Brain pericyte (primary cell): Measurements from ENCODE around the gene DGKZ.
"Not testable (repeated sequence)": the region's sequence is repeated elsewhere in the genome, so short reads cannot be mapped to it uniquely, and the experiment has no call there.

Experiments
- DNase-seq: peaks from one replicate; pipeline ENCODE4 v3.0.0-alpha.2; 2012; ENCODE audit warnings: low read depth, low spot score

DGKZ gene

DNA sequence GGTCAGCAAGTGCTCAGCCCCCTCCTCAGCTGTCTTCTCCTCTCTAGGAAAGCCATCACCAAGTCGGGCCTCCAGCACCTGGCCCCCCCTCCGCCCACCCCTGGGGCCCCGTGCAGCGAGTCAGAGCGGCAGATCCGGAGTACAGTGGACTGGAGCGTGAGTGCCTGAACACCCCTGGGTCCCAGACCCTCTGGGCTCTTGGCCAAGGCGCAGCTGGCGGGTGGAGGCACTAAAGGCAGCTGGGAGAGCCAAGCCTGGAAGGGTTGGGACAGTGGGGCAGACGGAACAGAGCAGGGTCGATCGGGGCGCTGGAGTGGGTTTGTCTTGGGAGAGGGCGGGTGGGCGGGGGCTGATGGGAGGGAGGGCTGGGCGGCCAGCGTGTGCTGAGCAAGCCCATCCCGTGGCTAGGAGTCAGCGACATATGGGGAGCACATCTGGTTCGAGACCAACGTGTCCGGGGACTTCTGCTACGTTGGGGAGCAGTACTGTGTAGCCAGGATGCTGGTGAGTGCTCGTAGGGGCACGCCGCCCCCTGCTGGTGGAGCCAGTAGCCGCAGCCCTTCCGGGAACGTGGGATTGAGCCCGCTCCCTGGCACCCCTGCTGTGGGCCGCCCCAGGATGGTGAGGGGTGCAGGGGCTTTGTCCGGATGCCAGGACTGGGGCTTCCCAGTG, 20.1 kb downstream of the DGKZ start:
- DNase-seq, result no peak

DNA sequence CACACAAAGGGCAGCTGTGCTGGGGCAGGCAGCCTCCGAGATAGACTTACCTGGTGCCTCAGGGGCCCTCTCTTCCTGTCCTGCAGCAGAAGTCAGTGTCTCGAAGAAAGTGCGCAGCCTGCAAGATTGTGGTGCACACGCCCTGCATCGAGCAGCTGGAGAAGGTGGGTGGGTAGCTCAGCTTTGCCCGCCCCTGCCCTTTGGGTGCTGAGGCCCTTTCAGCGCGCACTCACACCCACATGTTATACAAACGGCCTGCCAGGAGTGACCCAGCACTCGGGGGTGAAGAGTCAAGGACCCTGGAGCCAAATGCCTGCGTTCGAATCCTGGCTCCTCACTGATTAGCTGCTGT, 20.6 kb downstream of the DGKZ start:
- no peak for DNase-seq

DNA sequence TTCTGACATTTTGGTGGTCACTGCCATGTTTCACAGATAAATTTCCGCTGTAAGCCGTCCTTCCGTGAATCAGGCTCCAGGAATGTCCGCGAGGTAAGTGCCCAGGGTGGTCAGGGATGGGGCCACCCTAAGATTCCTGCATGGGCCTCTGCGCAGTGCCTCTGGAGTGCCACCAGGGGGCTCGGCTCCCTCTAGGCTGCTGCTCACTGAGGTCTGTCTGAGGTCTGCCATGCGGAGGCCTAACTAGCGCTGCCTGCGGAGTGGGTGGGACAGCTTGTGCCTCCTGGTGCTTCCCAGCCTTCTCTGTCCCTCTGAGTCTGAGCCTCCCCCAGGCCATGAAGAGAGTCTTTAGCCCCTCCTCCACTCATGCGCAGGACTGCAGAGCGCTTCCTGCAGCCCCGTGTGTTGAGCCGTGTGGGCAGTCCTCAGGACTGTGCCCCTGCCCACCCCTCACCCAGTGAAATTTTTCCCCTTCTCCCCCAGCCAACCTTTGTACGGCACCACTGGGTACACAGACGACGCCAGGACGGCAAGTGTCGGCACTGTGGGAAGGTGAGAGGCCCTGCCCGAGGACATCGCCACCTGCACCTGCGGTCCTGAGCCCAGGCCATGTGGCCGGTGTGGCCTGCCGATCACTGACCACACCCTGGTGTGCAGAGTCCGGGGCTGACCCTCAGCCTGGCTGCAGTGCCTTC, 22.3 kb downstream of the DGKZ start:
- DNase-seq, result no peak

DNA sequence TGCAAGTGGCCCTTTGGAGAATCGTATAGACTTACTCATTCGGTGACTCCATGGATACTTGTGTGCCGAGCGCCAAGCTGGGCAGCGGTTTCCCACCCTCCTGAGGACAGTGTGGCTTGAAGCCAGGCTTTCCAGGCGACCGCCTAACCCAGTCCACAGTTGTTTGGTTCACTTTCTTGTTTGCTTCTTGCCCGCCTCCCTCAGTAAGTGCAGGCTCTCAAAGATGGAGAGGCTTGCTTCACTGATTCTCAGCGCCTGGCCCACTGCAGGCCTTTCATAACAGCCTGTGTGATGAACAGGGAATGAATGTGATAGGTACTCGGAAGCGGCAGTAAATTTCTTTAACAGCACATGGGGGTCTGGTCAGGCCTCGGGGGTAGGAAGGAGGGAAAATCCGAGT, 23.0 kb downstream of the DGKZ start:
- DNase-seq, result no peak

DNA sequence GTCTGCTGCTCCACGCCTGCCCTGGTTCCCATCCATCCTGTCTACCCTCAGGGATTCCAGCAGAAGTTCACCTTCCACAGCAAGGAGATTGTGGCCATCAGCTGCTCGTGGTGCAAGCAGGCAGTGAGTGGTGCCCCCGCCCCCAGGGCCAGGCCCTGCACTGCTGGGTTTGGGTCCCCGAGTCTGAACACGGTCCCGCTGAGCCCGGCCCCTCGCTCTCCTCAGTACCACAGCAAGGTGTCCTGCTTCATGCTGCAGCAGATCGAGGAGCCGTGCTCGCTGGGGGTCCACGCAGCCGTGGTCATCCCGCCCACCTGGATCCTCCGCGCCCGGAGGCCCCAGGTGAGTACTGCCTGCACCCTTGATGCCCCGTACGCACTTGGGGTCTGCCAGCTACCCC, 24.0 kb downstream of the DGKZ start:
- not testable (repeated sequence) for DNase-seq

DNA sequence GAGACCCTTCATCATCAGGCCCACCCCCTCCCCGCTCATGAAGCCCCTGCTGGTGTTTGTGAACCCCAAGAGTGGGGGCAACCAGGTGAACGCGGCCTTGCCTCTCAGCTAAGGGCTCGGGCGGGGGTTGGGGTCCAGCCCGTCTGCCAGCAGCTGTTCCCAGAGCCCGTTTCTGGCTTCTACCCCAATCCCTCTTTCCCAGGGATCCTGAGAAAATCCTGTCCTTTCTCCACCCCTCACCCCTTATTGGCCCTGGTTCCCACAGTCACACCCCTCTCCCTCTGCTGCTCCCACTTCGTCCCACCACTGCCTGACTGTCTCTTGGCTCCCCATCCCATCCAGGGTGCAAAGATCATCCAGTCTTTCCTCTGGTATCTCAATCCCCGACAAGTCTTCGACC, 24.8 kb downstream of the DGKZ start:
- no peak for DNase-seq

DNA sequence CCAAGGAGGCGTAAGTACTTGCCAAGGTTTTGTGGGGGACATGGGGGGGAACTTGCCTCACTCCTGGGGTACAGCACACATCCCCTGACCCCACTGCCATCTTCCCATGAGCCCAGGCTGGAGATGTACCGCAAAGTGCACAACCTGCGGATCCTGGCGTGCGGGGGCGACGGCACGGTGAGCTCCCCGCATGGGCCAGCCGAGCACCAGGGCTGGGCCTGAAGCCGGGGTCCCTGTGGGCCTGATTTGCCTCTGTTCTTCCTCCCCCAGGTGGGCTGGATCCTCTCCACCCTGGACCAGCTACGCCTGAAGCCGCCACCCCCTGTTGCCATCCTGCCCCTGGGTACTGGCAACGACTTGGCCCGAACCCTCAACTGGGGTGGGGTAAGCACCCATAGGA, 25.2 kb downstream of the DGKZ start:
- DNase-seq, result not testable (repeated sequence)

DNA sequence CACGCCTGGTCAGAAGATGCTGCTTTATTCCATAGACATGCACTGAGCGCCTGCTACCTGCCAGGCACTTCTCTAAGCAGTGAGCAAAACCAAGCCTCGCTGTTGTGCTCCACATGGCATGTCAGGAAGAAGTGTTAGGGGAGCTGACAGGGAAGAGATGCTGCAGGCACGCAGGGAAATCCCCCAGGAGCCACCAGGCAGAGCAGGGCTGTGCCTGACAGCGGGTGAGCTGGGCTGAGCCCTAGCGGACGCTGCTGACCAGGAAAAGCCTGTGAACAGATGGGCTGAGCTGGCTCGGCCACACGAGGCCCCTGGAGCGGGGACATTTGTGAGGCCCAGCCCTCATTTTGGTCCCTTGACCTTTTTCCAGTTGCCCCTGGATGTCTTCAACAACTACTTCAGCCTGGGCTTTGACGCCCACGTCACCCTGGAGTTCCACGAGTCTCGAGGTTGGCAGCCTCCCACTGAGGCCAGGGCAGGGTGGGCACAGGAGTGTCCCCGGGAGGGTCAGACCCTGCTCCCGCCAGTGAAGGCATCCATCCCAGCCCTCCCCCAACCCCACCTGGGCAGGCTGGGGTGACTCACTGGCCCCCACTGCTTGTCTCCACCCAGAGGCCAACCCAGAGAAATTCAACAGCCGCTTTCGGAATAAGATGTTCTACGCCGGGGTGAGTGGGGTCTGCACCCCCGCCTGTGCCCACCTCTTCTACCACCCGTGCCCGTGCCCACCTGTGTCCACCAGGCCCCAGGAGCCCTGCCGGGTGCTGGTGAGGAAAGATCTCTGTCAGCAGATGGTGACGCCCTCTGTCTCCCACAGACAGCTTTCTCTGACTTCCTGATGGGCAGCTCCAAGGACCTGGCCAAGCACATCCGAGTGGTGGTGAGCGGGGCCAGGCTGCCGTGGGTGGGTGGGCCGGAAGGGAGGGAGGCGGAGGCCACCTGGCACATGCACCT, 26.8 kb downstream of the DGKZ start:
- no peak for DNase-seq

DNA sequence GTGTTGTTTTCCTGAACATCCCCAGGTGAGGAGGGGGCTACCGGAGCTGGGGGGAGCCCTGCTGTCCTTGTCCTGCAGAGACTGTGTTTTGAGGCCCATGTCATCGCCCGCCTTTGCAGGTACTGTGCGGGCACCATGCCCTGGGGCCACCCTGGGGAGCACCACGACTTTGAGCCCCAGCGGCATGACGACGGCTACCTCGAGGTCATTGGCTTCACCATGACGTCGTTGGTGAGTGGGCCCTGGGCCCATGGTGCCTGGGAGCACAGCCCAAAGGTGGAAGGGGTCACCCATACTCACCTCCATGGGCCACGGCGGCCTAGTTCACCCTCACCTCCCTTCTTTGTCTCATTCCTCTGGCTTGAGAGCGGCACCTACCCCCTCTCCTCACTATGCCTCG, 27.6 kb downstream of the DGKZ start:
- DNase-seq, result no peak

DNA sequence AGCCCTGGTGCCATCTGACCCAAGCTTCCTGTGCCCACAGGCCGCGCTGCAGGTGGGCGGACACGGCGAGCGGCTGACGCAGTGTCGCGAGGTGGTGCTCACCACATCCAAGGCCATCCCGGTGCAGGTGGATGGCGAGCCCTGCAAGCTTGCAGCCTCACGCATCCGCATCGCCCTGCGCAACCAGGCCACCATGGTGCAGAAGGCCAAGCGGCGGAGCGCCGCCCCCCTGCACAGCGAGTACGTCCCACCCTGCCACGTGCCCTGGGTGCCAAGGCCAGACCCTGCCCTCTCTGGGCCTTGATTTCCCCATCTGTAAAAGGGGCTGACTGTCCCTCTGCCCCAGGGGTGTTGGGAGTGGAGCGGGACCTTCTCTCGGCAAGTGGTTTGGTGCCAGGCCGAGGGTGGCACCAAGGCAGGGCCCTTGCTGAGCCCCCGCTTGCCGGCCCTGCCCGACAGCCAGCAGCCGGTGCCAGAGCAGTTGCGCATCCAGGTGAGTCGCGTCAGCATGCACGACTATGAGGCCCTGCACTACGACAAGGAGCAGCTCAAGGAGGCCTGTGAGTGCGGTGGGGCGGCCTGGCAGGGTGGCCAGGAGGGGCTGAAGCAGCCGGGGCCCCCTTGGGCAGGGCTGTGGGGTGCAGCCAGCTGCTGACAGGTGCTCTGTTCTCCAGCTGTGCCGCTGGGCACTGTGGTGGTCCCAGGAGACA, 28.3 kb downstream of the DGKZ start:
- DNase-seq, result no peak

DNA sequence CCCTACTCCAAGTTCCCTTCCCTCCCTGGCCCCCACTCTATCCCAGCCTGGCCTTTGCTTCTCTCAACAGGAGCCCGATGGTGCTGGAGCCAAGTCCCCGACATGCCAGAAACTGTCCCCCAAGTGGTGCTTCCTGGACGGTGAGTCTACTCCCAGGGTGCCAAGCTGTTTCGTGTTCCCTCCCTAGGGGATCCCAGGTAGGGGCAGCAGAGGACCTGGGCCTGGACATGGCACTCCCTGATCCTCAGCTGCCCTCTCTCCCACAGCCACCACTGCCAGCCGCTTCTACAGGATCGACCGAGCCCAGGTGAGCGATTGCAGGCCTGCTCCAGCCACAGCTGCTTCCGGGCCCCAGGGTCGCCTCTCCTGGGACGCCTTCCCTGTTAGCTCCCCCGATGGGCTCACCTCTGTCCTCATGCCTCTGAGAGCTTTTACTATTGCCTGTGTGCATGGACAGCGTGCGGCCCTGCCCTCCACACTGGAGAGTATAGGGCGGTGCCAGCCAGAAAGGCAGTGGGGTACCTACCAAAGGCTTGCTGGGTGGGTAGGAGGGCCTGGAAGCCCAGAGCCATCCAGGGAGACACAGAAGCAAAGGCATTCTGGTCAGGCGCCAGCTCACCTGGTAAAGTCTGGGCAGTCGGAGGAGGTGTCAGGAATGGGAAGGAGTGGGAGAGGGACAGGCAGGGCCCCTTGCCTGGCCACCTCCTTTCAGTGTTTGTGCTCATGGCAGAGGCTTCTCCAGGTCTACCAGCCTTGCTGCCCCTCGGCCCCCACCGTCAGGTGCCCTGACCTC, 29.2 kb downstream of the DGKZ start:
- DNase-seq, result no peak

DNA sequence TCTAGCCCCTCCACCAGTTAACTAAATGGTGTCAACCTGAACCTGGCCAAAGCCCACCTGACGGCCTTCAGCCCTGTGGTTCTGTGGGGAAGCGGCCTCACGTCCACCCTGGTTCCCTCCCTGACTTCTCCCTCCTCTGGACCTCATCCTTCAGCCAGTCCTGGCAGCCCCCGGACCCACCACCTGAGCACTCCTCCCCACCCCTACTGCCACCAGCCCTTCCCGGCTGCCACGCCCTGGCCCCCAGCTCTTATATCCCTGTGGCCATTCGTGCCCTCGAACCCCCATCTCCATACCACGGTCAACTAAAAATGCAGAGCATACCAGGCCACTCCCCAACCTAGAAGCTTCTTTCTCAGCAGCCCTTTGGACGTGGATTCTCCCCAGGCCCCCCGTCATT, 30.0 kb downstream of the DGKZ start:
- no peak for DNase-seq

DNA sequence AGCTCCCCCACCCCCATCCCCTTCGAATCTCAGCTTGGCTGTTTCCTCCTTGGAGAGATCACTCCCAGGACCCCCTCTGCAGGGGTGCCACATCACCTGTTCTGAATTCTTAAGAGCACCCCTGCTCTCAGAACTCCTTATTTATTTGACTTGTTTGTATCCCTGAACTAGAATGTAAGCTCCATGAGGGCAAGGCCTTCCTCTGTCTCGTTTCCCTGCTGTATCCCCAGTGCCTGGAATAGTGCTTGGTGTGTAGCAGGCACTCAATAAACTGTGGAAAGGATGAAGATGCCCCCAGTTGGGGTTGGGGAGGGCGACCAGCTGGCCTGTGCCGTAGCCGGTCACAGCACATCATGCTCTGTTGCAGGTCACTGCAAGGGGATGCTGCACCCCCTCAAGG, 30.6 kb downstream of the DGKZ start:
- no peak for DNase-seq

DNA sequence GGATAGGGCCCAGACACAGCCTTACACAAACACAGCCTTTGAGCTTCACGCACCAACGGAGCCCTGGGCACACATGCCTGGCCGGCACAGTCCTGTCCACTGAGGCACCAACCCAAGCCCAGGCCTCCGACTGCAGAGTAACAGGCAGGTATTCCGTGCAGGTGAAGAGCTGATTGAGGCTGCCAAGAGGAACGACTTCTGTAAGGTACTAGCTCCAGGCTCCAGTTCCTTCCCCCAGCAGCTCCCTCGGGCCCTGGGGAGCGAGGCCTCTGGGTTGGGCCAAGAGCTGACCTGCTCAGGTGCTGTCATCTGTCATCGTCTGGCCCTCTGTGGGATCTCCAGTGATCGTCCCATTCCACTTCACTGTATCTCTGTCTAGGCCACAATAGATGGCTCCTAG, 31.0 kb downstream of the DGKZ start:
- no peak for DNase-seq

DNA sequence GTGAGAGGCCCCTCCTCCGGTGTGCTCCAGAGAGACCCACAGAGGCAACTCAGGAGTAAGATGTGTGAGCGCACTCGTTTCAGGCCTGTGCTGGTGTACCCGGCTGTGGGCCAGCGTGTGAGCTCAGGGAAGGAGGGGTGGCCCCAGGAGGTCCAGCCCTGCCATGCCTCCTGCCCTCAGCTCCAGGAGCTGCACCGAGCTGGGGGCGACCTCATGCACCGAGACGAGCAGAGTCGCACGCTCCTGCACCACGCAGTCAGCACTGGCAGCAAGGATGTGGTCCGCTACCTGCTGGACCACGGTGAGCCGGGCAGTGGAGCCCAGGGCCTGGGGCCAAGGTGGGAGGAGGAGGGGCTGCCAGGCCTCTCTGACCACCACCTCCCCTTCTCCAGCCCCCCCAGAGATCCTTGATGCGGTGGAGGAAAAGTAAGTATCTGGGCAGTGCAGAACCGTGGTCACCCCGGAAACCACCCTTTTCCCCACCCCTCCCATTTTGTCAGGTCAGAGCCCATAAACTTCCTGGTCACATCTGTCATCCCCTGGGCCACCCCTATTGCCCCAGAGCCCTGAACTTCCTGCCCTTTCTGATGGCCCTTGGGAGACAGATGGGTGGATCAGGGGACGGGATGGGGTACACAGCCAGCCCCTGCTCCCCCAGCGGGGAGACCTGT, 31.7 kb downstream of the DGKZ start:
- DNase-seq, result no peak

DNA sequence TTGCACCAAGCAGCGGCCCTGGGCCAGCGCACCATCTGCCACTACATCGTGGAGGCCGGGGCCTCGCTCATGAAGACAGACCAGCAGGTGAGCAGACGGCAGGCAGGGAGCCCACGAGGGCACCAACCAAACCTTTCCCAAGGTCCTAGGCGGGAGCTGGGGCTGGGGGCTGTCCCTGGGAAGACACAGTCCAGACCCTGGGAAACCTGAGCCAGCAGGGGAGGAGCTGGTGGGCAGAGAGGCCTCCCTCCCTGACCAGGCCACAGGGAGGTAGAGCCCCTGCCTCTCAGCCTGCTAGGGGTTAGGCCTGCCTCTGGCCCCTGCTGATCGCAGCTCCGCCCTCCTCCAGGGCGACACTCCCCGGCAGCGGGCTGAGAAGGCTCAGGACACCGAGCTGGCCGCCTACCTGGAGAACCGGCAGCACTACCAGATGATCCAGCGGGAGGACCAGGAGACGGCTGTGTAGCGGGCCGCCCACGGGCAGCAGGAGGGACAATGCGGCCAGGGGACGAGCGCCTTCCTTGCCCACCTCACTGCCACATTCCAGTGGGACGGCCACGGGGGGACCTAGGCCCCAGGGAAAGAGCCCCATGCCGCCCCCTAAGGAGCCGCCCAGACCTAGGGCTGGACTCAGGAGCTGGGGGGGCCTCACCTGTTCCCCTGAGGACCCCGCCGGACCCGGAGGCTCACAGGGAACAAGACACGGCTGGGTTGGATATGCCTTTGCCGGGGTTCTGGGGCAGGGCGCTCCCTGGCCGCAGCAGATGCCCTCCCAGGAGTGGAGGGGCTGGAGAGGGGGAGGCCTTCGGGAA, 32.4 kb downstream of the DGKZ start:
- DNase-seq, result not testable (repeated sequence)

DNA sequence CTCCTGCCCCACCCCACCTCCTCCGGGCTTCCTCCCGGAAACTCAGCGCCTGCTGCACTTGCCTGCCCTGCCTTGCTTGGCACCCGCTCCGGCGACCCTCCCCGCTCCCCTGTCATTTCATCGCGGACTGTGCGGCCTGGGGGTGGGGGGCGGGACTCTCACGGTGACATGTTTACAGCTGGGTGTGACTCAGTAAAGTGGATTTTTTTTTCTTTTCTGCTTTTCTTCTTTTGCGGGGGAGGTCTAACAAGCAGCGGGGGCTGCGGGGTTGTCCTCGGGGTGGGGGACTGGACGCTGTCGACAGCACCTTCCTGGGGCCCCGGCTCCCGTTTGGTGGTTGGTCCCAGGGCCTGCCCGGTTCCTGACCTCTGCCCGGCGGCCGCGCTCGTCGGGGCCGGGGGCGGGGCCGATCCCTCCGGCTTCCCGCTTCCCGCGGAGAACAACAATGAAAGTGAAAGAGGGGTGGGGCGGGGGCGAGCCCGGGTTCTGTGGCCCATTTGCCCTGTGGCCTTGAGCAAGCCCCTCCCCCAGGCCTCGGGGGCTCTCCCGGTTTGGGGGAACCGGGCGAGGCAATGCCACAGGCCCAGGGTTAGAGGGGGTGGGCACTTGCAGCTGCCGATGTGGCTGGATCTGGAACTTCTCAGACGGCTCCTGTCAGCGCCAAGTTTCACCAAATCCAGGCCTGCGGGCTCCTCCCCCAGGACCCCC, 33.2 kb downstream of the DGKZ start:
- no peak for DNase-seq

DNA sequence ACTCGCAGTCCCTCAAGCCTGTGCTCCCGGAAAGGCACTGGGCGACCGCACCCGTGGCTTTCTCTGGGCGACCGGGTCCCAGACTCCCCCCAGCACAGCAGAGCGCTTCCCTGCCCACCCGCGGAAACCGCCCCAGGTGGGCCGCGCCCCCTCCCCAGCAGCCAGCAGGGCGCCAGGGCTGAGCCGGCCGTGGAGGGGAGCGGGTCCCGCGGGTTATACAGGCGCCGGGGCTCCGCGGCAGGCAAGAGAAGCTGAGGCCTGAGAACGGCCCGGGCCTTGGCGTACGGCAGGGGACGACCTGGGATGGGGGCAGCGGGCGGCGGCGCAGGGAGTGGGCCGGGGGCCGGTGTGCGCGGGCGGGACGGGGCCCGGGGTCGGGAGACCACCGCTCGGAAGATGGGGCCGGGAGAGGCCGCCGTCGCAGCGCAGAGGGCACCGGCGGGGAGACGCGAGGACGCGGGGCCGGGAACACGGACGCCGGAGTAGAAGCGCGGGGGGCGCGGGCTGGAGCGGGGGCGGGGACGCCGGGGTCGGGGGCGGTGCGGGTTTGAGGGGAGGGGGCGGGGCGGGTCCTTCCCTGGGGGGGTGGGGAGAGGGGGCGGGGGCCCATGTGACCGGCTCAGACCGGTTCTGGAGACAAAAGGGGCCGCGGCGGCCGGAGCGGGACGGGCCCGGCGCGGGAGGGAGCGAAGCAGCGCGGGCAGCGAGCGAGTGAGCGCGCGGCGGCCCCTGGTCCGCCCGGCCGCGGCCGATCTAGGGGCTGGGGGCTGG, 34.0 kb downstream of the DGKZ start, which contains the start of gene MDK:
MDK (plus strand) TSS at position 622 of the 771 bp plus-strand sequence. CDS start 389 bp downstream, outside the sequence.
- DNase-seq, result no peak
